Cardiac muscle cell (in vitro differentiated cells and primary cell): ENCODE data around the gene IMP4. TPM values are rescaled to one million over a fixed set of nuclear protein-coding genes. Genes with fewer than 3 reads are reported as not detected.

Source experiments
- DNase-seq, 2 donors: peaks; one replicate each; pipeline versions ENCODE4 v3.0.0 to v3.0.0-alpha.2; 2010 to 2017; ENCODE audit warnings: low read depth in 1 of 2, low spot score in 1 of 2
- H3K27ac ChIP-seq: fragments of 200-600 bp; sonication (generic); 2 replicates; pipeline ENCODE4 v1.5.1; 2016
- H3K27me3 ChIP-seq: fragments of 200-600 bp; sonication (generic); 2 replicates; pipeline ENCODE4 v1.6.0; 2016; ENCODE audit warnings: control low read depth
- H3K36me3 ChIP-seq: fragments of 200-600 bp; sonication (generic); 2 replicates; pipeline ENCODE4 v1.5.1; 2016; ENCODE audit warnings: control low read depth
- H3K4me1 ChIP-seq: fragments of 200-600 bp; sonication (generic); 2 replicates; pipeline ENCODE4 v1.8.1; 2017; ENCODE audit warnings: low read depth, mild to moderate bottlenecking, mixed run types
- H3K4me3 ChIP-seq: fragments of 200-600 bp; sonication (generic); 2 replicates; pipeline ENCODE4 v1.5.1; 2016; ENCODE audit warnings: mild to moderate bottlenecking
- H3K9me3 ChIP-seq: fragments of 200-600 bp; sonication (generic); 2 replicates; pipeline ENCODE4 v1.5.1; 2017; ENCODE audit warnings: low read depth, mild to moderate bottlenecking, control low read depth
- polyA plus RNA-seq: library from polyadenylated mRNA; unstranded; fragments of >200 nt; fragmentation: Nextera tagmentation; extraction: Ambion mirVana; gene quantifications from 2 replicates; pipeline ENCODE4 v1.2.1, GENCODE V29; 2016
- total RNA-seq: library from RNA; depleted of rRNA; stranded (reverse); fragments of >200 nt; gene quantifications from 2 replicates; pipeline ENCODE4 v1.2.3, GENCODE V29; 2016
- TF ChIP-seq, protein P1 (sequence below): IDR thresholded peaks from 2 replicates; pipeline ENCODE4 v1.5.1; 2012; ENCODE audit warnings: low read depth, mild to moderate bottlenecking, low read length

IMP4 gene
- total and polyA plus RNA-seq, 2 experiments from 2014 or later: 65.2 to 91.5 TPM

DNA sequence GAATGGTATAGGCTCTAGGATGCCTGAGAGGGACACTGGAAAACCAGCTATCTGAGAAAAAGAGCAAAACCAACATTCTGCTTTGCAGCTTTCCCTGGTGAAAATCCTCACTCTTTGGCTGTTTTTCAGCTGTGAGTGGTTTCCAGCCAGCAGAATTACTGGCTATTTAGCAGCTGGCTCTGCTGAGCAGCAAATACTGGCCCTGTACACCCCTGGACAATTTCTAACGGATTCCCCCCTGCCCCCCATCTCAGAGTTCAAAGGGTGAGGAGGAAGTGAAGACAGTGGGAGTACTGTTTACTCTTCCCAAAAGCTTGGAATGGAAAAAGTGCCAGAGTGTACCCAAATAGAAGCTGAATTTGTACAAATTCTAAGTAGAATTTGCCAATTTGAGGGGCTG, 26.1 kb upstream of the IMP4 start:
- H3K9me3 ChIP-seq: no peaks in the 10 kb centered on the region
- H3K27me3 ChIP-seq: peaks cover 9% of the 10 kb centered on the region
- H3K4me3 ChIP-seq: no peak overlapping the region
- H3K36me3 ChIP-seq: no peaks in the 10 kb centered on the region
- H3K4me1 ChIP-seq: no peaks in the 10 kb centered on the region
- no peak overlapping the region for H3K27ac ChIP-seq
- no peak for DNase-seq
- TF ChIP-seq, protein P1, sequence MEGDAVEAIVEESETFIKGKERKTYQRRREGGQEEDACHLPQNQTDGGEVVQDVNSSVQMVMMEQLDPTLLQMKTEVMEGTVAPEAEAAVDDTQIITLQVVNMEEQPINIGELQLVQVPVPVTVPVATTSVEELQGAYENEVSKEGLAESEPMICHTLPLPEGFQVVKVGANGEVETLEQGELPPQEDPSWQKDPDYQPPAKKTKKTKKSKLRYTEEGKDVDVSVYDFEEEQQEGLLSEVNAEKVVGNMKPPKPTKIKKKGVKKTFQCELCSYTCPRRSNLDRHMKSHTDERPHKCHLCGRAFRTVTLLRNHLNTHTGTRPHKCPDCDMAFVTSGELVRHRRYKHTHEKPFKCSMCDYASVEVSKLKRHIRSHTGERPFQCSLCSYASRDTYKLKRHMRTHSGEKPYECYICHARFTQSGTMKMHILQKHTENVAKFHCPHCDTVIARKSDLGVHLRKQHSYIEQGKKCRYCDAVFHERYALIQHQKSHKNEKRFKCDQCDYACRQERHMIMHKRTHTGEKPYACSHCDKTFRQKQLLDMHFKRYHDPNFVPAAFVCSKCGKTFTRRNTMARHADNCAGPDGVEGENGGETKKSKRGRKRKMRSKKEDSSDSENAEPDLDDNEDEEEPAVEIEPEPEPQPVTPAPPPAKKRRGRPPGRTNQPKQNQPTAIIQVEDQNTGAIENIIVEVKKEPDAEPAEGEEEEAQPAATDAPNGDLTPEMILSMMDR: no peak

DNA sequence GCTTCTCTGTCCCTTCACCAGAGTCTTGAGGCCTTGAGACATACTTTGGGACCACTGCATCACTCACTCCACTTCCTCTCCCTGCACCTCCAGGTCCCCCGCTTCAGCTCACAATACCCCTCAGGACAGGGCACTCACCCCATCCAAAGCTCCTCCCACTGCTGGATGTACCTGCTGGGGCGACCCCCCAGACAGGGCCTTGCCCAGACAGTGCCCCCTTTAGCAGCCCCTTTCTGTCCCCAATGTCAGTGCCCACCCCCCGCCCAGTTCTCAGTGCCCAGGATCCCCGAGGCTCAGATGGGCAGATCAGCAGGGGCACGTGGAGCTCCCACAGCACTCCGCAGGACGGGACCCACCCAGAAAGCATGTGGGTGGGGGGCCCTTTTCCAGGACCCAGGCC, 23.8 kb upstream of the IMP4 start:
- Histone ChIP-seq H3K4me1 (no peaks in the 10 kb centered on the region), H3K9me3 (no peaks in the 10 kb centered on the region), H3K27ac (no peak overlapping the region), H3K4me3 (no peak overlapping the region), H3K27me3 (peaks cover 3% of the 10 kb centered on the region), H3K36me3 (no peaks in the 10 kb centered on the region)
- TF ChIP-seq, protein P1: no peak
- DNase-seq: no peak

DNA sequence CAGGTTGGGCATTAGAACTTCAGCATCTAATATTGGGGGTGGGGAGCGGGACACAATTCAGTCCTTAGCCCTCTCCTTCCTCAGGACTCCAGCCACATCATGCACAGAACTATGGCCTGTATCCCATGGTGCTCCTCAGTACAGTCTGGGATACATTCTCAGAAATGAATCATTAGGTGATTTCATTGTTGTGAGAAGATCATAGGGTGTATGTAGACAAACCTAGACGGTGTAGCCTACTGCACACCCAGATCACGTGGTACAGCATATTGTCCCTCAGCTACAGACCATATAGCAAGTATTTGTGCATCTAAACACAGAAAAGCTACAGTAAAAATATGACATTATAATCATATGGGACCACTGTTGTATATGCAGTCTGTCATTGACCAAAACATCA, 23.2 kb upstream of the IMP4 start:
- H3K27ac ChIP-seq: no peak overlapping the region
- TF ChIP-seq, protein P1: no peak

DNA sequence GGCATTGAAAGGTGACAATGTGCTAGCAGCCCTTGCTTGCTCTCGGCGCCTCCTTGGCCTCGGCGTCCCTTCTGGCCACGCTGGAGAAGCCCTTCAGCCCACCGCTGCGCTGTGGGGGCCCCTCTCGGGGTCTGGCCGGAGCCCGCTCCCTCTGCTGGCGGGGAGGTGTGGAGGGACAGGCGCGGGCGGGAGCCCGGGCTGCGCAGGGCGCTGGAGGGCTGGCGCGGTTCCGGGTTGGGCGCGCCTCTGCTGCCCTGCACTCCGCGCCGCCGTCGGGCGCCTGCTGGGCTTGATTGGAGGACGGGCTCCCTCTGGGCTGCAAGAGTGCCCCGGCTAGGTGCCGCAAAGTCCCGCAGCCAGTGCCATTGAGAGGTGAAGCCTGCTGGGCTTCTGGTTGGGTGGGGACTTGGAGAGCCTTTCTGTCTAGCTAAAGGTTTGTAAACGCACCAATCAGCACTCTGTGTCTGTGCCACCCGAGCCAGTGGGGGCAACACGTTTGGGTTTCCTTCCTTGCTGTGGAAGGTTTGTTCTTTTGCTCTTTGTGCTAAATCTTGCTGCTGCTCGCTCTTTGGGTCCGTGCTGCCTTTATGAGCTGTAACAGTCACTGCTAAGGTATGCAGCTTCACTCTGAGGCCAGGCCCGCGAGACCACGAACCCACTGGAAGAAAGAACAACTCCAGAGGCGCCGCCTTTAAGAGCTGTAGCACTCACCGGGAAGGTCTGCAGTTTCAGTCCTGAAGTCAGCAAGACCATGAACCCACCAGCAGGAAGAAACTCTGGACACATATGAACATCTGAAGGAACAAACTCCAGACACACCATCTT, 14.8 kb upstream of the IMP4 start:
- H3K9me3 ChIP-seq: no peaks in the 10 kb centered on the region
- peaks cover 23% of the 10 kb centered on the region for H3K27me3 ChIP-seq
- no peak overlapping the region for H3K27ac ChIP-seq
- DNase-seq: peak; percentile 18 to 57
- TF ChIP-seq, protein P1: no peak
- no peaks in the 10 kb centered on the region for H3K36me3 ChIP-seq
- no peaks in the 10 kb centered on the region for H3K4me1 ChIP-seq
- no peak overlapping the region for H3K4me3 ChIP-seq

More for the DNA sequence above, 23.2 kb upstream of the IMP4 start:
- no peak for DNase-seq
- Histone ChIP-seq H3K27me3 (peaks cover 8% of the 10 kb centered on the region), H3K4me3 (no peak overlapping the region), H3K4me1 (no peaks in the 10 kb centered on the region), H3K9me3 (no peaks in the 10 kb centered on the region), H3K36me3 (no peaks in the 10 kb centered on the region)

DNA sequence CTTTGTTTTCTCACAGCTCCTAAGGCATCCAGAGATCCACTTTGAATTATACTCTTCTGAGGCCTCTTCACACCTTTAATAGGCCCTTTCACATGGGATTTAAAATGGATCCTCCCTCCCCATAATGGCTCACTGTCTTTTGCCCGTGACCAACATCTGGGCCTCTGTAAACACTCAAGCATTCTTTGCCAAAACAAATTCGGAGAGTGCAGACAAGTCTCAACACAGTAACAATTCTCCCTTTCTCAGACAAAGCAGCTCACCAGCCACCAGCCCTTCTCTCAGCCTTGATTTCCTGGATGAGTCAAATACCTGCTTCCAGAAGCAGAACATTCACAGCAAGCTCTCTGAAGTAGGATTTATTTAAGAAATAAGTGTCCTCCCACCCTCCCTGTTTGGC, 14.0 kb upstream of the IMP4 start:
- Histone ChIP-seq H3K27ac (no peak overlapping the region), H3K27me3 (peaks cover 22% of the 10 kb centered on the region), H3K36me3 (no peaks in the 10 kb centered on the region), H3K4me3 (no peak overlapping the region), H3K4me1 (no peaks in the 10 kb centered on the region), H3K9me3 (no peaks in the 10 kb centered on the region)
- TF ChIP-seq, protein P1: no peak
- no peak for DNase-seq
